Measurements from ENCODE around the gene TUBAL3. TPM values are rescaled to one million over a fixed set of nuclear protein-coding genes. Genes with fewer than 3 reads are reported as not detected.

Gene TUBAL3
- total RNA-seq, 1 experiment from 2014 or later: not detected

GRCh38 chr10:5354068-5354467, 50.6 kb downstream of the TUBAL3 start:
- Histone ChIP-seq H2BK120ac (ENCODE audit: low read depth, low read length, poor library complexity, severe bottlenecking) (no peak overlapping the region), H3K79me2 (ENCODE audit: insufficient read depth, low read length) (no peaks in the 10 kb centered on the region), H3K27ac (ENCODE audit: insufficient read length, low read depth, low read length) (no peak overlapping the region), H2BK5ac (ENCODE audit: insufficient read length, low read length) (no peak overlapping the region), H4K5ac (ENCODE audit: insufficient read length, low read depth, low read length) (no peak overlapping the region), H4K8ac (replicated peaks; ENCODE audit: insufficient read length, low read depth, low read length) (no peak overlapping the region), H3T11ph (ENCODE audit: low read length) (no peak overlapping the region), H3K14ac (ENCODE audit: insufficient read depth, low read length) (no peak overlapping the region), H3K23ac (ENCODE audit: insufficient read length, low read depth, low read length) (no peak overlapping the region), H3K9me3 (ENCODE audit: control insufficient read depth, low read depth, low read length) (no peaks in the 10 kb centered on the region), H2AK5ac (ENCODE audit: insufficient read length, low read length) (no peak overlapping the region), H4K20me1 (ENCODE audit: control insufficient read depth, insufficient read depth, insufficient read length) (no peaks in the 10 kb centered on the region), H3K4ac (ENCODE audit: low read depth, low read length) (no peak overlapping the region), H3K4me1 (ENCODE audit: insufficient read depth, low read length) (no peaks in the 10 kb centered on the region; the same call in 1 of the 2 replicates), H3K9ac (ENCODE audit: extremely low read depth, insufficient read length, low read length) (no peak overlapping the region), H2AFZ (ENCODE audit: low read length) (no peak overlapping the region), H4K91ac (ENCODE audit: insufficient read length, low read depth, low read length) (no peak overlapping the region), H3K27me3 (ENCODE audit: insufficient read depth, low read length) (no peaks in the 10 kb centered on the region), H3K79me1 (ENCODE audit: insufficient read depth, low read depth, low read length, poor library complexity, severe bottlenecking) (no peaks in the 10 kb centered on the region), H3K18ac (ENCODE audit: insufficient read length, low read depth, low read length) (no peak overlapping the region), H3K23me2 (ENCODE audit: insufficient read length, low read depth, low read length, poor library complexity, severe bottlenecking) (no peaks in the 10 kb centered on the region), H2BK15ac (ENCODE audit: low read depth, low read length) (no peak overlapping the region), H2BK20ac (ENCODE audit: low read depth, low read length, poor library complexity, severe bottlenecking) (no peak overlapping the region), H3K4me2 (ENCODE audit: insufficient read depth, insufficient read length, low read length) (no peak overlapping the region), H2BK12ac (ENCODE audit: insufficient read length, low read depth, low read length) (no peak overlapping the region), H3K56ac (ENCODE audit: insufficient read length, low read depth, low read length) (no peak overlapping the region)
- Mint-ChIP-seq H3K4me1 (no peaks in the 10 kb centered on the region), H3K27me3 (ENCODE audit: low read depth) (no peaks in the 10 kb centered on the region; the same call in 1 of the 2 replicates), H3K9me3 (peaks cover 3 to 34% of the 10 kb centered on the region in 2 experiments), H3K4me3 (no peak overlapping the region), H3K27ac (no peak overlapping the region), H3K36me3 (ENCODE audit: insufficient read depth in 1 of 3, low read depth in 3 of 3) (no peaks in the 10 kb centered on the region)
- no peak for TF ChIP-seq CTCF (conservative IDR thresholded peaks at IDR 0.05)
- no CpG with 5 or more reads among the region's 3 CpGs for WGBS (ENCODE audit: extremely low coverage, insufficient read length, low lambda C conversion rate)
- DNase-seq: no peak
